Activated CD8-positive, alpha-beta T cell treated with anti-CD3 and anti-CD28 coated beads for 36 hours (primary cell): ENCODE data around the gene BAZ2A. TPM values are rescaled to one million over a fixed set of nuclear protein-coding genes. Genes with fewer than 3 reads are reported as not detected.
A peak's percentile ranks its signal among the peaks of the same experiment; 100 is the strongest.

Experiments used
- ATAC-seq: fragments of 200-7000 bp; cut with Tn5 transposase; one replicate; pipeline ENCODE4 v1.10.0; 2021; ENCODE audit warnings: mild to moderate bottlenecking, moderate library complexity
- CTCF ChIA-PET: fragments of 350-600 bp; sonication (Branson Sonifier 250); formaldehyde crosslinking; loops from one replicate; lab custom pipeline; 2021; ENCODE audit warnings: antibody characterized with exemption; lab: Charles Lee
- POLR2A ChIA-PET: fragments of 350-600 bp; sonication (Branson Sonifier 250); formaldehyde crosslinking; loops from one replicate; lab custom pipeline; 2021; ENCODE audit warnings: antibody characterized with exemption; lab: Charles Lee
- DNase-seq: peaks from one replicate; pipeline ENCODE4 v3.0.0-alpha.2; 2020
- H3K27ac Mint-ChIP-seq: one replicate; pipeline ENCODE4 v1.8.0; 2021; ENCODE audit warnings: mild to moderate bottlenecking, mixed read lengths
- H3K27me3 Mint-ChIP-seq: one replicate; pipeline ENCODE4 v1.8.0; 2021; ENCODE audit warnings: mixed read lengths
- H3K36me3 Mint-ChIP-seq: one replicate; pipeline ENCODE4 v1.8.0; 2021; ENCODE audit warnings: low read depth, mixed read lengths
- H3K4me1 Mint-ChIP-seq: one replicate; pipeline ENCODE4 v1.8.0; 2021; ENCODE audit warnings: low read depth, mixed read lengths
- H3K4me3 Mint-ChIP-seq: one replicate; pipeline ENCODE4 v1.8.0; 2021; ENCODE audit warnings: mild to moderate bottlenecking, moderate library complexity, mixed read lengths
- H3K9me3 Mint-ChIP-seq: one replicate; pipeline ENCODE4 v1.8.0; 2021; ENCODE audit warnings: mixed read lengths
- CTCF ChIP-seq: fragments of 200-600 bp; IDR thresholded peaks from one replicate; pipeline ENCODE4 v1.8.0; 2022; ENCODE audit warnings: antibody characterized with exemption, mild to moderate bottlenecking
- intact Hi-C: fragments of 100-400 bp; cut with micrococcal nuclease; formaldehyde crosslinking; loops from one replicate; pipeline ENCODE4 v1.10.0; 2022
- total RNA-seq, 2 experiments: library from RNA; stranded (reverse); gene quantifications; one replicate each; pipeline ENCODE4 v1.2.3, GENCODE V29; 2021

BAZ2A gene
- total RNA-seq, 2 experiments from 2014 or later, result 80.1 to 89.3 TPM

GRCh38 chr12:56636675-56637540 is 6.8 kb upstream of the BAZ2A start:
- TF ChIP-seq CTCF, result peak; percentile 66
- Mint-ChIP-seq H3K27me3 (no peaks in the 10 kb centered on the region), H3K4me3 (peak overlapping the region; percentile 91), H3K9me3 (no peaks in the 10 kb centered on the region), H3K4me1 (peaks cover 58% of the 10 kb centered on the region), H3K27ac (peak overlapping the region; percentile 98), H3K36me3 (peaks cover 33% of the 10 kb centered on the region)
- intact Hi-C loops, result loop anchor here (1.0 to 10.0 kb wide), 3 partner anchors 9 to 358 kb away; partner anchors contain the start of gene PTGES3
- CTCF ChIA-PET, result interaction anchor here (0.7 to 3.7 kb wide), 25 partner anchors 8 to 131 kb away, joined by 3 to 27 read pairs (median 4); partner anchors contain the start of genes ATP5F1B, PTGES3 and RBMS2
- DNase-seq, result peak; percentile 99
- peak; percentile 65 for ATAC-seq
- POLR2A ChIA-PET, result interaction anchor here (0.6 to 9.6 kb wide), 15 partner anchors 9 to 519 kb away, joined by 3 to 95 read pairs (median 5); partner anchors contain the start of genes ATP5F1B and PTGES3

DNA sequence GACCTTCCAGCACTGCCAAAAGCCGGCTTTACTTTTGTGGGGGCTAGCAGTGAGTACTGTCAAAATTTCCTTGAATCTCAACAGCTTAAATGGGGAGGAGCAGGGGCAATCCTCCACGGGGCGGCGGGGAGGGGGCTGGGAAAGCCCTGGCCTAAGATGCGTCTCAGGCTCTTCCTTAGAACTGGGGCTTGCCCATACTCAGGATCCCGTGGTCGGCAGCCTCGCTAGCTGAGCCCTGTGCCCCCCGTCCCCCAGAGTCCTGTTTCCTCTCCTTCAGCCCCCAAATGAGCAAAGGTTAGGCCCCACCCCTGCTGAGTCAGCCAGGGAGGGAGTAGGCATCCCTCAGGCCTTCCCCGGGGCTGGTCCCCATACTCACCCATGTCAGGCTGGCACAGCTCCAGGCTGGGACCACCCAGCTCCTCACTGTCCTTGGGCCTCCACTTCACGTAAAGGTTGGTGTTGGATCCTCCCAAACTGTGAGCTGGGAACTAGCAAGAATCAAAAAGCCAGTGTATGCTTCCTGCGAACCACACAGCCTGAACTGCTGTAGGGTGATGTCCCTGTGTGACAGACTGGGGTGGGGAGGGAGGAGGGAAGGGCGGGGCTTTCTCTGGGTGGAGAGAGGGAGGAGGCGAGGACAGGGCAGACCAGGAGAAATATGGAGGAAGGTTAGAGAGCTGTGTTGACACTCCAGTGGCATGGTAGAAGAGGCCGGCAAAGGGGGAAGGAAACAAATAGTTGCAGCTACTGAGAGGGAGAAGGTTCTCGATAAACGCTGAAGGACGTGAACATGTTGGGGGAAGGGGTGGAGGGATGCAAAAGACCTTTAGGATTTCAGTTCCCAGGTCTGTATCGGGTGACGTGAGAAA is 5.9 kb upstream of the BAZ2A start:
- no peak for TF ChIP-seq CTCF
- CTCF ChIA-PET, result interaction anchor here (0.6 to 3.7 kb wide), 24 partner anchors 8 to 130 kb away, joined by 3 to 27 read pairs (median 4); partner anchors contain the start of genes ATP5F1B and PTGES3
- peak overlapping the region; percentile 91 for H3K4me3 Mint-ChIP-seq
- ATAC-seq, result peak; percentile 72
- peaks cover 65% of the 10 kb centered on the region for H3K4me1 Mint-ChIP-seq
- peak; percentile 95 for DNase-seq
- H3K27me3 Mint-ChIP-seq, result no peaks in the 10 kb centered on the region
- intact Hi-C loops, result loop anchor here (1.0 to 10.0 kb wide), 3 partner anchors 8 to 359 kb away; partner anchors contain the start of gene PTGES3
- POLR2A ChIA-PET, result interaction anchor here (0.6 to 9.6 kb wide), 19 partner anchors 8 to 519 kb away, joined by 3 to 95 read pairs (median 4); partner anchors contain the start of genes ATP5F1B and PTGES3
- peaks cover 30% of the 10 kb centered on the region for H3K36me3 Mint-ChIP-seq
- H3K27ac Mint-ChIP-seq, result peak overlapping the region; percentile 98
- no peaks in the 10 kb centered on the region for H3K9me3 Mint-ChIP-seq

DNA sequence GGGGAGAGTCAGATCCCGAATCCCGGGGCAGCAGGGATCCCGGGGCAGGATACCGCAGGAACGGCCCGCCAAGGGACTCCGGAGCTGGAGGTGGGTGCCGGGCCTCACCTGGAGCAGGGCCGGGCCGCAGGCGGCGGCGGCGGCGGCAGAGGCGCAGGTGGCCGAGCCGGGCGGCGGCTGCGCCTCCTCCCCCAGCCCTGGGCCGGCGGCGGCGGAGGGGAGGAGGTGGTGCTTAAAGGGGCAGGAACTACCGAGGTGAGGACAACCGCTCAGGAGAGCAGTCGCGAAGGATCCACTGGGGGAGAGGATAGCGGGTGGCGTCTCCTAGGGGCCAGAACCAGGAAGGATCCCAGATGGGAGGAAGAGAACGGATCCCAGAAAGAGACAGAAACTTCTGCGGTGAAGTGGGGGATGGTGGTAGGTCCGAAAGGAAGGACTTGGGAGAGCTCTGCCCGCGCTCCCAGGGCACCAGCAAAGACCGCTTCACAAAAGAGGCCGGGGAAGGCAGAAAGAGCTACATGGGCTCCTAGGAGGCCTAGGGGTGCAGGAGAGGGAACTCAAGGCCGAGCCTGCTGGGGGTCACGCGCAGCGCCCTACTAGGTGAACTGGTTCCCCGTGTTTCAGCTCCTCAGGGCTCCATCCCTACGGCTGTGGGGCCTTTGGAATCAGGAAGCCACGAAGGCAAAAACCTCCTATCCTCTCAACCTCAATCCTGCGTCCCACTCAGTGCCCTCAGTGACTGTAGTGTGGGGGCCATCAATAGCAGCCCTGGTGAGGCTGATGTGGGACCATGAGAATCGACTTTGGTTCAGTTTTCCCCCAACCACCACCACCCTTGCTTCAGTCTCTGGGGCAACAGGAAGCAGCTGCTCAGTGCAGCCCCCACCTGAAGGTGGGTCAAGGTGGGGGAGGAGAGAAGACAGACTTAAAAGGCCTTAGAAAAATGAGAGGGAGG is 5.0 kb upstream of the BAZ2A start:
- DNase-seq, result peak; percentile 73
- ATAC-seq, result peak; percentile 23
- H3K27me3 Mint-ChIP-seq, result no peaks in the 10 kb centered on the region
- intact Hi-C loops, result loop anchor here (5.0 to 10.0 kb wide), 2 partner anchors 52 to 360 kb away; partner anchors contain the start of gene PTGES3
- ChIA-PET CTCF (interaction anchor here (1.0 to 3.7 kb wide), 13 partner anchors 9 to 121 kb away, joined by 3 to 27 read pairs (median 4); no protein-coding TSS in a partner anchor), POLR2A (interaction anchor here (0.6 to 9.6 kb wide), 16 partner anchors 9 to 477 kb away, joined by 3 to 95 read pairs (median 4); partner anchors contain the start of genes ATP5F1B, NACA, PTGES3 and STAT2)
- peaks cover 71% of the 10 kb centered on the region for H3K4me1 Mint-ChIP-seq
- H3K27ac Mint-ChIP-seq, result peak overlapping the region; percentile 98
- TF ChIP-seq CTCF, result no peak
- peaks cover 26% of the 10 kb centered on the region for H3K36me3 Mint-ChIP-seq
- no peaks in the 10 kb centered on the region for H3K9me3 Mint-ChIP-seq
- peak overlapping the region; percentile 91 for H3K4me3 Mint-ChIP-seq
